Stimulated activated CD8-positive, alpha-beta memory T cell treated with anti-CD3 and anti-CD28 coated beads, Interleukin-7, amount 100 ng/mL, for 1 hour (primary cell): ENCODE measurements around the gene MME.
"Not testable (repeated sequence)": the region's sequence is repeated elsewhere in the genome, so short reads cannot be mapped to it uniquely, and the experiment has no call there.

Experiments
- DNase-seq, 2 donors: peaks; one replicate each; pipeline ENCODE4 v3.0.0-alpha.2; 2020; ENCODE audit warnings: low read depth in 2 of 2

Gene MME

DNA sequence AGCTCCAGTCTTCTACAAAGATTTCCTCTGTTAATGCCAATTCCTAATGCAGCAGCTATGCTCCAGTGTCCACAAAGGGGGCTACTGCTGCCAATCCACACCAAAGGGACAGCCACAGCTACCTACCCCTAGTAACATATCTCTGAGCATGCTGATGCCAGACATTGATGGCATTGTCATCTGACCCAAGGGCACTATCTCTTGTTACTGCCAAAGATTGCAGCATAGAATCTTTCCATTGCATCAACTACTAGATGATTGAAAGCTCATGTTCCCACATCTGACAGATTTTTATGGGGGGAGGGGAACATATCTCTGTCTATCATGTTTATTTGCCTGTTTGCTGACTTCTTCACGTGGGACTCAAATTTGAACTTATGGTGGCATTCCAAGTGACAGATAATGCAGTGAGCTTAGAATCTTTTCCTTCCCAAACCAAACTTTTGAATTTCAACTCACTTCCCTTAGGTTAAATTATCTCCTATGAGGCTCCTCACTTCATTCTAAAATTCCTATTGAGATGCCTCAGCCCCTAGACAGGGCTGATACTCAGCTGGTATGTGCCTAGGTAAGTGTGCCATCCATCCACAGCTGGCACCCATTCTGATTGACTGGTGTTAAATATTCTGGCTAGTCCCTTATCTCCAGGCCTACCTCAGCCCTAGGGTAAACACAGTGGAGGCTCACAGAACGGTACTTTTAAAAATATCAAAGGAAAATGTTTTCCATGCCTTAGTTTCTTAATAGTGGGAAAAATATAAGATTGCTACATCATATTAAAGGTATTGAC, 113.0 kb downstream of the MME start:
- DNase-seq = no peak

- no peak for DNase-seq
Measured at GRCh38 chr3:155193868-155194267, 113.7 kb downstream of the MME start.

DNA sequence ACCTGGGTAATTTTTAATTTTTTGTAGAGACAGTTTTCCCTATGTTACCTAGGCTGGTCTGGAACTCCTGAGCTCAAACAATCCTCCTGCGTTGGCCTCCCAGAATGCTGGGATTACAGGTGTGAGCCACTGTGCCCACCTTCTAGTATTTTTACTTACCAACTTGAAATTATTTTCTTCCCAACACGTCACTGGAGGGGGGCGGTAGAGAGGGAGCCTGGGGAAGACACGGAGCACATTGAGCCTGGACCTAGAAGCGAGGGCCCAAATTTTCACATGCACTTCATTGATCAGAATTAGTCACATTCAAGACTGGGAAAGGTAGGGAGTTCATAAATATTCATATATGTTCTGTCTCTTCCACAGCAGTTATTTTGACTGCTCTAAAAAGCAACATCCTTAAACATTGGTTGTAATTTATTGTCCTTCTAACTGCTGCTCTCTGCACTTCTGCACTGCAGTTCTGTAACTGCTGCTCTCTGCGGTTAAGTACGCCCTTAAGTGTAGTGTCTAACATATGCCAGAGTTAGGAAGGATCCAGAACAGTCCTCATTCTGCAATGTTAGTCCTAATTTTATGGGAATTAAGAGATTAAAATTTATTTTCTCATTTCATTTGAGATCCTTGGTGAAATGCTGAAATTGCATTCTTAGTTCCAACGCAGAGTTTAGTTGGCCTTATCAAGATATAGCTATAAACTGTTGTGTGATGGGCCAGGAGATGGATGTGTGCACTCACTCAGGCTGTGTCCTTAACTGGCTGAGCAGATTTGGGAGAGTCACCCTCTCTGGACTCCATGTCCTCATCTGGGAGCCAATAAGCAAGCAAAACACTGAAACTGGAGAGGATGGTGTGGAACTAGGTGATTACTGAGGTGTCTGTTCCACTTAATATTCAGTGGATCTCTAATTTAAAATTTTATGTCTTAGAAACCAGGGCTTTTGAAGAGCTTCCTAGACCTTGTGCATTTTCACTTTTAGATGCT, 115.1 kb downstream of the MME start:
- no peak for DNase-seq

GRCh38 chr3:155196131-155197021, 116.3 kb downstream of the MME start:
- DNase-seq = no peak

DNA sequence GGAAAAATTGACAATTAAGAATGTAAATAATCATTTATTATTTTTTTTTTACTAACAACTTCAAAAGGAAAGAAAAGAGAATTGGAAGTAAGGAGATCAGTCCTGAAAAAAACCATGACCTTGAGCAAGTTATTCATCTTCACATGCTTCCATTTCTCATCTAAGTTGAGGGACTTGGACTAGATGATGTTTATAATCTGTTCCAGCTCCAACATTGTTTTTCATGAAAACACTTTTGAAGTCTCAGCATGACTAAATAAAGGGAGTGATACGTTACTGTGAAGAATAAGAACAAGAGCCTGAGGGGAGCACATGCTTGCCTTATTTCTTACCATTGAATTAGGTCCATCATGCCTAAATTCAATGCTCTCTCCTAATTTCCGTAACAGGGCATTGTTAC, 117.7 kb downstream of the MME start:
- DNase-seq = no peak

DNA sequence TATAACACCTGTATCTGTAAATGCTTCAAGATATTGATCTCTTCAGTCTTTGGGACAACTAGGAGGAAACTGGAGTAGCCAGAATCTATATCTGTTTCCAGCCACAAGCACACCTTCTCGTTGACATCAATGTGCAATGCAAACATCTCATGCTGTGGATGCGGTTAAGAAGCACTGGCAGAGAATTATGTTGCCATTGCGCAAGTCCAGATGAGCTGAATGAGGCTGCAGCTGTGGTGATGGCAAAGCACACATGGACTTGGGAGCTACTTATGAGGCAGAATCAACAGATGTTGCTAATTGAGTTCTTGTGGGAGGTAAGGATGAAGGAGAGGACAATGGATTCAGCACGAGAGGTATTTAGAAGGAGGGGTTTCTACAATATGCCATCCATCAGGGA, 122.5 kb downstream of the MME start:
- DNase-seq = no peak

DNA sequence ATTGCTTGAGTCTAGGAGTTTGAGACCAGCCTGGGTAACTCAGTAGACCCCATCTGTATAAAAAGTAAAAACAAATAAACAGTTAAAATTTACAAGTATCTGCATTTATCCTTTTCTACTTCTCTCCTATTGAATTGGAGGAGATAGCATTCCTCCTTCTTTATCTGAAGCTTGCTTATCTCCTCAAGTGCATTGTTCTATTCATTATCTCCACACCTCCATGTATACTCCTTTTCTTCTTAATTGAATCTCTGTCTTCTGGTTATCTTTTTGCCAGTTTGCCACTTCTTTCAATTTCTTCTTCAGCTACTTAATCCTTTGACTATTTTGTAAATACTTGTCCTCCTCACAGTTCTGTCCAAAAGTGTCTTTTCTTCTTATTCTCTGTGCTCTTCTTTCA, 124.7 kb downstream of the MME start:
- no peak for DNase-seq

DNA sequence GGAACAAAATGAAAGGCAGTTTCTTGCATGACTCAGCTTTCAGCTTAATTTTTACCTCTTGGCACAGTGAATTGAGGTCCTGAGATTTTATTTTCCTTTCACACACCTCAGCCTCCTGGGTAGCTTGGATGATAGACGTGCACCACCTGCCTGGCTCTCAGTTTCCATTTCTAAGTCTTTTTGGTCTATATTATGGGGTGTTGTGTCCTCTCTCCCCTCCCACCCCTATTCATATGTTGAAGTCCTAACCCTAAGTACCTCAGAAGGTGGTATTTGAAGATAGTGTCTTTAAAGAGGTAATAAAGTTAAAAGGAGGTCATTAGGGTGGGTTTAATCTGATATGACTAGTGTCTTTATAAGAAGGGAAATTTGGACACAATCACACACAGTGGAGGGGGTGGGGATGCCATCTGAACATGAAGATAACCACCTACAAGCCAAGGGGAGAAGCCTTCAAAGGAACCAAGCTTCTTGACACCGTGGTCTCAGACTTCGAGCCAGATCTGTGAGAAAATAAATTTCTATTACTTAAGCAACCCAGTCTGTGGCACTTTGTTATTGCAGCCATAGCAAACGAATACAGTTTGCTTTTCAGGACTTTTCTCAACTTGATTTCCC, 128.2 kb downstream of the MME start:
- DNase-seq = no peak

- no peak for DNase-seq
Measured at GRCh38 chr3:155210736-155211135, 130.6 kb downstream of the MME start.

- no peak for DNase-seq
Measured at GRCh38 chr3:155211266-155211665, 131.1 kb downstream of the MME start.

DNA sequence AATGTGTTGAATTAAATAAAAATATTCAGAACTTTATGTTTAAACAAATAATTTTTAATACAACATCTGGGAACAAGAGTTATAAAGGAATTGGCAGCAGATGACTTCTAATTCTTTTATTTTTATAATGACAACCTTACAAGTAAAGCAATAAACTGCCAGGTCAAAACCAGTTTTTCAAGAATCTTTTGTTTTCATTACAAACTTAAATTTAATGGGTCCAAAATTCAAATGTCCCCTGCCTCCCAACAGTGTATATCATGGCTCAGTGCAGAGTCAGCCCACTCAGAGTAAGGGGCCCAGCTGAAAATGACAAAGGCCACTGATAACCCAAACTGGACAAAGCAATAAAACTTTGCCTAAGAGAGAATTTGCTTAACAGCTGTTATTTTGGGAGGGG, 131.8 kb downstream of the MME start:
- DNase-seq = no peak

- not testable (repeated sequence) for DNase-seq
Measured at GRCh38 chr3:155216007-155216406, 135.9 kb downstream of the MME start.

GRCh38 chr3:155217591-155217990, 137.5 kb downstream of the MME start:
- no peak for DNase-seq

DNA sequence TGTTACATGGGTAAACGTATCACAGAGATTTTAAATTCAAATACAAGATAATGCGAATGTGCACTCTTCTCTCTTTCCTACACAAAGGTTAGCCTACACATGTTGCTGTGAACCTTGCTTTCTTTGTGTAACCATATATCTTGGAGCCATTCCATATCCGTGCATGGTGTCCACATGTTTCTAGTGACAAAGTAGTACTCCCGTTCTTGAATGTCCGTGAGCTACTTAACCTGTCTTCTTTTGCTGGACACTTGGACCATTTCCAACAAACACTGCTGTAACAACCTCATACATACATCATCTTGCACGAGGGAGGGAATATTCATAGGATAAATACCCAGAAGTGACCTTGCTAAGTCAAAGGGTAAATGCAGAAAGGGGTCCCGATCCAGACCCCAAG, 138.3 kb downstream of the MME start:
- DNase-seq = no peak

GRCh38 chr3:155219106-155219505, 139.0 kb downstream of the MME start:
- DNase-seq = no peak

DNA sequence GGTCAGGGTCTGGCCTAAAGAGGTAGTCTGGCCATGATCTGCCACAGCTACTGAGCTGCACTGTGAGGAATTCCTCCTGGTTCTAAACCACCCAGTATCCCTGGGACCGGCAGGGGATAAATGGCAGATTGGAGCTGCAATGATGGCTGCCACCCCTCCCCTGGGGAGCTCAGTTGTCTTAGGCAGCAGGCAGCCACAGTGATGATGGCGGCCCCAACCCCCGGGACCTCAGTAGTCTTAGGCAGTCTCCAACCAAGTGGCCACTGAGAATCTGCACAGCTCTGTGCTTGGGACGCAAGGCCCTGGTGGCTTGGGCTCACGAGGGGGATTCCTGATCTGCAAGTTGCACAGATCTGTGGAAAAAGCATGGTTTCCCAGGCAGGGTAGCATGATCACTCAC, 145.3 kb downstream of the MME start:
- DNase-seq = no peak

GRCh38 chr3:155227141-155227540, 147.0 kb downstream of the MME start:
- no peak for DNase-seq

DNA sequence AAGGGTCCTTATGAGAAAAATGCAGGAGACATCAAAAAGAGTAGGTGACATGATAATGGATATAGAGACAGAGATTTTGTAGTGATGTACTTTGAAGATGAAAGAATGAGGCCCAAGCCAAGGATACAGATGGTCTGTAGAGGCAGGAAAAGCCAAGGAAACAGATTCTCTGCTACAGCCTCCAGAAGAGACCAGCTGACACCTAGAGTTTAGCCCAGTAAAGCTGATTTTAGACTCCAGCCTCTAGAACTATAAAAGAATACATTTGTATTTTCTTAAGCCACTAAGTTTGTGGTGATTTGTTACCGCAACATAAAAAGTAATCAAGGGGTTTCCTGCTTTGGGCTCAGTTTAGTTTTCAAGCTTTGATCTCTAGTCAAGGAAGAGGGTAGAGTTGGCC, 148.6 kb downstream of the MME start:
- DNase-seq = no peak

GRCh38 chr3:155229086-155229485, 149.0 kb downstream of the MME start:
- DNase-seq = no peak

DNA sequence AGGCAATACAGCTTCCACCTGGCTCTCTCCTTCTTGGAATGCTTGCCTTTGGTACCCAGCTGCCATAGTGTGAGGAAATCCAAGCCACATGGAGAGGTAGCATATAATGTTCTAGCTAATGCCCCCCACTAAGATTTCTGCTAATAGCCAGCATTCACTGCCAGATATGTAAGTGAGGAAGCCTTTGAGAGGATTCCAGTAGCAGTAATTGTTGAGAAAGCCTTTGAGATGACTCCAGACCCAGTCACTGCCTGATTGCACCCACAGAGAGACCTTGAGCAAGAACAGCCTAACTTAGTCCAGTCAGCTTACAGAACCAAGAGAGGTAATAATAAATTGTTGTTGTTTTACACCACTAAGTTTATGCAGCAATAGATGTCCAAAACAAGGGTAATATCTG, 150.3 kb downstream of the MME start:
- no peak for DNase-seq

- DNase-seq = no peak
Measured at GRCh38 chr3:155231792-155232191, 151.7 kb downstream of the MME start.
